Ovary (tissue), 9 donors: ENCODE results near the gene SPINK5. TPM values are rescaled to one million over a fixed set of nuclear protein-coding genes. Genes with fewer than 3 reads are reported as not detected.

ENCODE experiments used
- DNase-seq, 5 donors: peaks; one replicate each; pipeline ENCODE4 v3.0.0-alpha.2; 2019 to 2020
- H3K27ac ChIP-seq, 2 donors: fragments of 200-600 bp; one replicate each; pipeline versions ENCODE4 v1.5.1 to v1.8.0; 2019 to 2022
- H3K27me3 ChIP-seq: fragments of 200-600 bp; one replicate; pipeline ENCODE4 v1.8.0; 2022
- H3K36me3 ChIP-seq: fragments of 200-600 bp; sonication (generic); one replicate; pipeline ENCODE4 v1.5.1; 2019
- H3K4me1 ChIP-seq: one replicate; pipeline ENCODE4 v1.8.1; 2013; ENCODE audit warnings: mild to moderate bottlenecking, moderate library complexity; ENCODE audit not compliant: insufficient read depth
- H3K4me3 ChIP-seq: fragments of 200-600 bp; sonication (generic); one replicate; pipeline ENCODE4 v1.5.1; 2017
- H3K9me3 ChIP-seq, 2 donors: fragments of 200-600 bp in 1 of 2; sonication (generic) in 1 of 2; one replicate each; pipeline versions ENCODE4 v1.5.1 to v1.8.1; 2013 to 2019; ENCODE audit warnings: mild to moderate bottlenecking in 1 of 2, moderate library complexity in 1 of 2
- EP300 ChIP-seq: sonication (generic); formaldehyde crosslinking; IDR thresholded peaks from one replicate; pipeline ENCODE4 v1.6.1; 2017; ENCODE audit warnings: antibody characterized with exemption
- POLR2A ChIP-seq: fragments of 450-650 bp; IDR thresholded peaks from one replicate; pipeline ENCODE4 v1.6.1; 2017; ENCODE audit warnings: antibody characterized with exemption, mild to moderate bottlenecking, moderate library complexity
- WGBS, 3 donors: extraction: QIAGEN DNeasy Blood & Tissue Kit in 1 of 3; methylation state at CpG; one replicate each; pipeline versions ENCODE4 v1.1.5 to v1.1.7; 2013 to 2017; 5-methylcytosine and 5-hydroxymethylcytosine counted together
- intact Hi-C, 4 donors: fragments of 100-400 bp; cut with DNase I; formaldehyde crosslinking; loops; one replicate each; pipeline versions ENCODE4 v1.11.0 to v1.15.1; 2022 to 2023
- polyA plus RNA-seq, 2 donors: library from polyadenylated mRNA; stranded (reverse); fragments of 200-250 nt in 1 of 2; fragments of 350-450 nt in 1 of 2; fragmentation: Illumina TruSeq in 1 of 2; extraction: RNeasy Lipid Tissue Mini Kit (QIAGEN cat#74804) in 1 of 2; gene quantifications; one replicate each; pipeline ENCODE4 v1.2.3, GENCODE V29; 2013 to 2014
- total RNA-seq, 7 donors: library from RNA; depleted of rRNA in 2 of 7; stranded (reverse); fragments of >200 nt in 2 of 7; fragmentation: NEBNext Ultra II Directional in 3 of 7; extraction: Animal tissue kit (Norgen Biotek cat#: 25700) in 3 of 7; gene quantifications; one replicate each; pipeline versions ENCODE4 v1.1.0 to v1.2.4, GENCODE V29; 2016 to 2023
- TF ChIP-seq, protein P1 (sequence below), 3 donors: fragments of 450-650 bp in 2 of 3; fragments of 200-600 bp in 1 of 3; IDR thresholded peaks; one replicate each; pipeline versions ENCODE4 v1.5.1 to v1.8.0; 2016 to 2022; ENCODE audit warnings: antibody characterized with exemption in 3 of 3, mild to moderate bottlenecking in 1 of 3
- donor health status: DM: no; HTN: no; CAD: no; lungs with moderate emphysema.
- donor health status: DM: no; HTN: no; CAD: no.
- donor health status: Bipolar disorder and iron deficiency.
- donor health status: DM: yes; HTN: yes; CAD: no.
- donor health status: DM: no; HTN: no; CAD: no.
- donor health status: DM: yes; HTN: yes; CAD: no.

The SPINK5 gene
- total and polyA plus RNA-seq, 9 donors: 0.12 to 4.5 (median 0.55) TPM; not detected in 1

- Histone ChIP-seq H3K4me3 (no peak overlapping the region), H3K4me1 (no peaks in the 10 kb centered on the region), H3K9me3 (no peaks in the 10 kb centered on the region), H3K27ac (no peak overlapping the region), H3K27me3 (no peaks in the 10 kb centered on the region), H3K36me3 (no peaks in the 10 kb centered on the region)
- intact Hi-C loops: loop anchor here in 1 of 4 donors (10.0 kb wide), 1 partner anchor 558 kb away; no protein-coding TSS in a partner anchor
- WGBS, 3 donors: 60 to 71% (median 64%) methylated on average over 1 of the region's 1 CpG
- no peak for DNase-seq
- TF ChIP-seq POLR2A: no peak
- TF ChIP-seq EP300: no peak
- TF ChIP-seq, protein P1, sequence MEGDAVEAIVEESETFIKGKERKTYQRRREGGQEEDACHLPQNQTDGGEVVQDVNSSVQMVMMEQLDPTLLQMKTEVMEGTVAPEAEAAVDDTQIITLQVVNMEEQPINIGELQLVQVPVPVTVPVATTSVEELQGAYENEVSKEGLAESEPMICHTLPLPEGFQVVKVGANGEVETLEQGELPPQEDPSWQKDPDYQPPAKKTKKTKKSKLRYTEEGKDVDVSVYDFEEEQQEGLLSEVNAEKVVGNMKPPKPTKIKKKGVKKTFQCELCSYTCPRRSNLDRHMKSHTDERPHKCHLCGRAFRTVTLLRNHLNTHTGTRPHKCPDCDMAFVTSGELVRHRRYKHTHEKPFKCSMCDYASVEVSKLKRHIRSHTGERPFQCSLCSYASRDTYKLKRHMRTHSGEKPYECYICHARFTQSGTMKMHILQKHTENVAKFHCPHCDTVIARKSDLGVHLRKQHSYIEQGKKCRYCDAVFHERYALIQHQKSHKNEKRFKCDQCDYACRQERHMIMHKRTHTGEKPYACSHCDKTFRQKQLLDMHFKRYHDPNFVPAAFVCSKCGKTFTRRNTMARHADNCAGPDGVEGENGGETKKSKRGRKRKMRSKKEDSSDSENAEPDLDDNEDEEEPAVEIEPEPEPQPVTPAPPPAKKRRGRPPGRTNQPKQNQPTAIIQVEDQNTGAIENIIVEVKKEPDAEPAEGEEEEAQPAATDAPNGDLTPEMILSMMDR (IDR thresholded peaks at IDR 0.05): no peak
Measured at GRCh38 chr5:148177207-148177606, 113.4 kb downstream of the SPINK5 start.

DNA sequence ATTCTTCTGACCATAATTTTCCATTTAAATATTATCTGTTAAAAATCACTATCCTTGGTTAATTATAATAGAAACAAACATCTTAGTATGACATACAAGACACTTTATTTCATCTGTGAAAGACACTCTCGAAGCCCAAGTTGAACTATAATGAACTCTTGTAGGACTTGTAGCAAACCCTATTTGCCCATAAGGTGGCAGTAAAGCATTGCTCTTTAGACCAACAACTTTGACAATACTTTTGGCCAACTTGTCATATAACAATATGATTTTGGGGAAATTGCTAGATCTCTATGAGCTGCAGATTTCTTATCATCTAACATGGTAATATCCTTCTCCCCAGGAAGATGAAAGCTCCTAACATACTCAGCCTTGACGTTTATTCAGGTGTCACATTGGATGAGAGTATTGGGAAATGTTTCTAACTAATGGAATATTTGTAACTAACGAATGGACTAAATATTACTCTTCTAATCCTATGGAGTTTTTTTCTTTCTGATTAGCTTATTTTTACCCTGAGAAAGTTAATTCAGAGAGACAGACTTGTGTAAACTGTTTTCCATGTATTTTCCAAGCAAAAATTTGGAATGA, 115.5 kb downstream of the SPINK5 start:
- Histone ChIP-seq H3K4me1 (no peaks in the 10 kb centered on the region), H3K27me3 (no peaks in the 10 kb centered on the region), H3K27ac (no peak overlapping the region), H3K4me3 (no peak overlapping the region), H3K36me3 (no peaks in the 10 kb centered on the region), H3K9me3 (no peaks in the 10 kb centered on the region)
- WGBS, 3 donors: 32 to 34% (median 32%) methylated on average over 3 of the region's 3 CpGs
- TF ChIP-seq, protein P1 (IDR thresholded peaks at IDR 0.05): peak in 2 of 3 donors; percentile 45 to 52
- no peak for TF ChIP-seq POLR2A
- DNase-seq: no peak
- intact Hi-C loops: loop anchor here in 1 of 4 donors (10.0 kb wide), 1 partner anchor 555 kb away; no protein-coding TSS in a partner anchor

DNA sequence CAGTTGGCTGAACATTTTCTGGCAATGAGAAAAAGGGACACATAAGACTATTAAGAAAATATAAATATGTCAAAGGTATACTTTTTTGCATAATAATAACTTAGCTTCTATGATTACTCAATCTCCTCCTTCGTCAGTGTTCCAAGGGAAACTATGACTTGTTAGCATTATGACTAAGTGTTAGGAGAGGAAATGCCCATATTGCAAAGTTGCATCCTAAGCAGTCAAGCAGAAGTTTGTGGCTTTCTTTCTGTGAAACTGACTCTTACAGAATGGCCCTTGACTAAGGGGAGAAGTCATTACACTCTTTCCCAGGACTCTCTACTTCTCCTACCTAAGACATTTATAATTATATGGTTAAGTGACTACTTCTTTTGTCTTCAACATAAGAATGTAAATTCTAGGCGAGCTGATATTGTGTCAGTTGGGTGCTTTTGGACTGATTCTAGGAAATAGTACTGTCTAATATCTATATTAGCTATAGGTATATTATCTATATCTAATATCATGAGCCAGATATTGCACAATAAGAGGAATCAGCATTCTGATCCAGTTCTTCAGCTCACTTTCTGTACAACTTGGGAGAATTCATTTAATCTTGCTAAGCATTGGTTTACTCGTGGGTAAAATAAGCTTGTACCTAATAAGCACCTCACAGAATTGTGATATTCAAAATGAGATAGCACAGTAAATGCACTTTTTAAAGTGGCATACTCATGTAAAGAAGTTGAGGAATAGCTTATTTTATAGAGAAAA, 122.6 kb downstream of the SPINK5 start:
- no peak for TF ChIP-seq POLR2A
- TF ChIP-seq EP300: no peak
- TF ChIP-seq, protein P1 (IDR thresholded peaks at IDR 0.05): no peak
- DNase-seq: no peak
- Histone ChIP-seq H3K27ac (no peak overlapping the region), H3K9me3 (no peaks in the 10 kb centered on the region), H3K36me3 (no peaks in the 10 kb centered on the region), H3K4me1 (no peaks in the 10 kb centered on the region), H3K27me3 (no peaks in the 10 kb centered on the region), H3K4me3 (no peak overlapping the region)
- WGBS, 3 donors: 77 to 80% (median 78%) methylated on average over 3 of the region's 3 CpGs
- intact Hi-C loops: no loop called here

Other genes starting within 250 kb of the SPINK5 start
- 10 to 100 TPM in 2 of 7 donors, not detected in 5; 13.1 to 24.2 TPM for gene SPINK1, start 232.3 kb upstream of the SPINK5 start, total RNA-seq
- gene SPINK1, start 232.3 kb upstream of the SPINK5 start, polyA plus RNA-seq: not detected
- gene SCGB3A2, start 185.3 kb upstream of the SPINK5 start, total RNA-seq: under 1 TPM in 2 of 7 donors, not detected in 5; 0.47 to 0.79 TPM
- gene SCGB3A2, start 185.3 kb upstream of the SPINK5 start, polyA plus RNA-seq: under 1 TPM in 1 of 2 donors, not detected in 1; 0.36 TPM
- not detected for gene C5orf46, start 157.4 kb upstream of the SPINK5 start, total RNA-seq
- not detected for gene C5orf46, start 157.4 kb upstream of the SPINK5 start, polyA plus RNA-seq
- gene SPINK14, start 104.6 kb downstream of the SPINK5 start, total RNA-seq: not detected
- gene SPINK14, start 104.6 kb downstream of the SPINK5 start, polyA plus RNA-seq: not detected
- gene SPINK6, start 139.1 kb downstream of the SPINK5 start, total RNA-seq: under 1 TPM in 1 of 7 donors, not detected in 6; 0.57 TPM
- not detected for gene SPINK6, start 139.1 kb downstream of the SPINK5 start, polyA plus RNA-seq
- under 1 TPM in 2 of 7 donors, not detected in 5; 0.20 to 0.72 TPM for gene MARCOL, start 174.5 kb downstream of the SPINK5 start, total RNA-seq
- gene MARCOL, start 174.5 kb downstream of the SPINK5 start, polyA plus RNA-seq: not detected
- 1 to 10 TPM in 2 of 7 donors, under 1 TPM in 1, not detected in 4; 0.55 to 5.7 (median 2.2) TPM for gene SPINK13, start 204.8 kb downstream of the SPINK5 start, total RNA-seq
- gene SPINK13, start 204.8 kb downstream of the SPINK5 start, polyA plus RNA-seq: under 1 TPM in 1 of 2 donors, not detected in 1; 0.21 TPM
- gene SPINK7, start 248.4 kb downstream of the SPINK5 start, total RNA-seq: not detected
- gene SPINK7, start 248.4 kb downstream of the SPINK5 start, polyA plus RNA-seq: not detected